Keratinocyte (primary cell): ENCODE results near the gene ZNF383.
"Not testable (repeated sequence)": the region's sequence is repeated elsewhere in the genome, so short reads cannot be mapped to it uniquely, and the experiment has no call there.

ENCODE experiments used
- EZH2 ChIP-seq: IDR thresholded peaks from one replicate; pipeline ENCODE4 v1.6.1; 2012; ENCODE audit warnings: inconsistent platforms, mild to moderate bottlenecking, low read length, moderate library complexity
- TF ChIP-seq, protein P1 (sequence below), 3 experiments: IDR thresholded peaks in 1 of 3; conservative IDR thresholded peaks in 1 of 3; optimal IDR thresholded peaks in 1 of 3; 2 replicates in 2 of 3; 3 replicates in 1 of 3; pipeline versions ENCODE3 to v1.5.1; 2011; ENCODE audit warnings: low read length in 3 of 3, mild to moderate bottlenecking in 3 of 3, moderate library complexity in 2 of 3, control low read depth in 1 of 3, inconsistent platforms in 1 of 3; ENCODE audit not compliant: insufficient read depth in 2 of 3; ENCODE audit errors: extremely low read depth in 1 of 3

DNA sequence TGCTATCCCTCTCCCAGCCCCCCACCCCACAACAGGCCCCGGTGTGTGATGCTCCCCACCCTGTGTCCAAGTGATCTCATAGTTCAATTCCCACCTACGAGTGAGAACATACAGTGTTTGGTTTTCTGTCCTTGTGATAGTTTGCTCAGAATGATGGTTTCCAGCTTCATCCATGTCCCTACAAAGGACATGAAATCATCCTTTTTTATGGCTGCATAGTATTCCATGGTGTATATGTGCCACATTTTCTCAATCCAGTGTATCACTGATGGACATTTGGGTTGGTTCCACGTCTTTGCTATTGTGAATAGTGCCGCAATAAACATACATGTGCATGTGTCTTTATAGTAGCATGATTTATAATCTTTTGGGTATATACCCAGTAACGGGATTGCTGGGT is 20.9 kb upstream of the ZNF383 start:
- TF ChIP-seq, protein P1, sequence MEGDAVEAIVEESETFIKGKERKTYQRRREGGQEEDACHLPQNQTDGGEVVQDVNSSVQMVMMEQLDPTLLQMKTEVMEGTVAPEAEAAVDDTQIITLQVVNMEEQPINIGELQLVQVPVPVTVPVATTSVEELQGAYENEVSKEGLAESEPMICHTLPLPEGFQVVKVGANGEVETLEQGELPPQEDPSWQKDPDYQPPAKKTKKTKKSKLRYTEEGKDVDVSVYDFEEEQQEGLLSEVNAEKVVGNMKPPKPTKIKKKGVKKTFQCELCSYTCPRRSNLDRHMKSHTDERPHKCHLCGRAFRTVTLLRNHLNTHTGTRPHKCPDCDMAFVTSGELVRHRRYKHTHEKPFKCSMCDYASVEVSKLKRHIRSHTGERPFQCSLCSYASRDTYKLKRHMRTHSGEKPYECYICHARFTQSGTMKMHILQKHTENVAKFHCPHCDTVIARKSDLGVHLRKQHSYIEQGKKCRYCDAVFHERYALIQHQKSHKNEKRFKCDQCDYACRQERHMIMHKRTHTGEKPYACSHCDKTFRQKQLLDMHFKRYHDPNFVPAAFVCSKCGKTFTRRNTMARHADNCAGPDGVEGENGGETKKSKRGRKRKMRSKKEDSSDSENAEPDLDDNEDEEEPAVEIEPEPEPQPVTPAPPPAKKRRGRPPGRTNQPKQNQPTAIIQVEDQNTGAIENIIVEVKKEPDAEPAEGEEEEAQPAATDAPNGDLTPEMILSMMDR (optimal IDR thresholded peaks at IDR 0.05 in 1 of 3, IDR thresholded peaks at IDR 0.05 in 1 of 3, conservative IDR thresholded peaks at IDR 0.05 in 1 of 3; ENCODE audit: extremely low read depth in 1 of 3, insufficient read depth in 2 of 3, low read length in 3 of 3): not testable (repeated sequence)
- not testable (repeated sequence) for TF ChIP-seq EZH2
